Measurements from ENCODE around the gene BID. TPM values are rescaled to one million over a fixed set of nuclear protein-coding genes. Genes with fewer than 3 reads are reported as not detected.

The BID gene
- total RNA-seq, 1 experiment from 2014 or later = 58.2 TPM

DNA sequence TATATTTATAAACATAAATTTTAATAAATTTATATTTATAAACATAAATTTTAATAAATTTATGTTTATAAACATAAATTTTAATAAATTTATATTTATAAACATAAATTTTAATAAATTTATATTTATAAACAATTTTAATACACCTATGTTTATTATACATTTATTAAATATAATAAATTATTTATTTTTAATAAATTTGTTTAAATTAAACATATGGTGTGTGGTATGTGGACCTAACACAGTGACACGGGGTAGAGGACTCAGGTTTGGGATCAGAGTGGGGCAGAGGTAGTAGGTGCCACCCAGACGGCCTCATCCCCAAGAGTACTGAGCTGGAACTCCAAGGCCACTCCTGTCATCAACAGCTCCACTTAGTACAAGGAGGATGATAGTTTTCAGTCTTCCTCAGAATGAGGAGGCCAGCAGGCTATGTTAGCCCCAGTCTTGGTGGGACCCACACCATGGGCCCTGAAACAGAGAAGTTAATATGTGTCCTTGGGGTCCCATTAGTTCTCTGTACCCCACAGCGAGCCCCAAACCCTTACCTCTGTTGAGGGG, 46.7 kb upstream of the BID start:
- no peak for DNase-seq (ENCODE audit: low read depth, low spot score)
- Histone ChIP-seq H4K20me1 (ENCODE audit: insufficient read depth) (no peaks in the 10 kb centered on the region), H3K27ac (ENCODE audit: low read depth, low read length) (no peak overlapping the region), H3K27me3 (ENCODE audit: insufficient read depth, low read length) (no peaks in the 10 kb centered on the region), H3K9ac (ENCODE audit: low read length) (no peak overlapping the region), H3K4me3 (replicated peaks in 1 of 2; ENCODE audit: low read depth in 1 of 2, low read length in 2 of 2) (no peak overlapping the region), H3K9me3 (ENCODE audit: control insufficient read depth in 1 of 2, insufficient read depth in 1 of 2, low read depth in 1 of 2, low read length in 2 of 2) (no peaks in the 10 kb centered on the region), H3K36me3 (ENCODE audit: control insufficient read depth in 1 of 2, insufficient read depth in 2 of 2, low read length in 2 of 2) (peaks cover 7 to 8% of the 10 kb centered on the region in 2 experiments; a peak in 3 of 4 replicates), H3K4me2 (ENCODE audit: low read length) (no peak overlapping the region), H2AFZ (ENCODE audit: low read depth, low read length, poor library complexity, severe bottlenecking) (no peak overlapping the region), H3K79me2 (ENCODE audit: insufficient read depth, low read length) (no peaks in the 10 kb centered on the region), H3K4me1 (ENCODE audit: control insufficient read depth in 1 of 2, insufficient read depth in 2 of 2, low read length in 2 of 2) (no peaks in the 10 kb centered on the region), H3K9me2 (ENCODE audit: insufficient read depth) (no peaks in the 10 kb centered on the region)
- TF ChIP-seq SRF (IDR thresholded peaks at IDR 0.05; ENCODE audit: low read depth) = no peak
- no peak for TF ChIP-seq ZNF274 (IDR thresholded peaks at IDR 0.05; ENCODE audit: low read depth, low read length)
- no peak for TF ChIP-seq JUND (IDR thresholded peaks at IDR 0.05)
- no peak for TF ChIP-seq CEBPB (IDR thresholded peaks at IDR 0.05; ENCODE audit: low read depth)
- TF ChIP-seq TCF7L2 (IDR thresholded peaks at IDR 0.05; ENCODE audit: borderline replicate concordance, extremely low read depth, insufficient read depth, insufficient read length) = no peak
- TF ChIP-seq, protein P1, sequence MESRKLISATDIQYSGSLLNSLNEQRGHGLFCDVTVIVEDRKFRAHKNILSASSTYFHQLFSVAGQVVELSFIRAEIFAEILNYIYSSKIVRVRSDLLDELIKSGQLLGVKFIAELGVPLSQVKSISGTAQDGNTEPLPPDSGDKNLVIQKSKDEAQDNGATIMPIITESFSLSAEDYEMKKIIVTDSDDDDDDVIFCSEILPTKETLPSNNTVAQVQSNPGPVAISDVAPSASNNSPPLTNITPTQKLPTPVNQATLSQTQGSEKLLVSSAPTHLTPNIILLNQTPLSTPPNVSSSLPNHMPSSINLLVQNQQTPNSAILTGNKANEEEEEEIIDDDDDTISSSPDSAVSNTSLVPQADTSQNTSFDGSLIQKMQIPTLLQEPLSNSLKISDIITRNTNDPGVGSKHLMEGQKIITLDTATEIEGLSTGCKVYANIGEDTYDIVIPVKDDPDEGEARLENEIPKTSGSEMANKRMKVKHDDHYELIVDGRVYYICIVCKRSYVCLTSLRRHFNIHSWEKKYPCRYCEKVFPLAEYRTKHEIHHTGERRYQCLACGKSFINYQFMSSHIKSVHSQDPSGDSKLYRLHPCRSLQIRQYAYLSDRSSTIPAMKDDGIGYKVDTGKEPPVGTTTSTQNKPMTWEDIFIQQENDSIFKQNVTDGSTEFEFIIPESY (IDR thresholded peaks at IDR 0.05; ENCODE audit: extremely low read depth, insufficient replicate concordance, low read length) = no peak
- TF ChIP-seq, protein P2, sequence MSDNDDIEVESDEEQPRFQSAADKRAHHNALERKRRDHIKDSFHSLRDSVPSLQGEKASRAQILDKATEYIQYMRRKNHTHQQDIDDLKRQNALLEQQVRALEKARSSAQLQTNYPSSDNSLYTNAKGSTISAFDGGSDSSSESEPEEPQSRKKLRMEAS (IDR thresholded peaks at IDR 0.05) = no peak
- TF ChIP-seq POLR2AphosphoS5 (IDR thresholded peaks at IDR 0.05; ENCODE audit: low read depth, low read length) = no peak
- no peak for TF ChIP-seq FOSL1 (IDR thresholded peaks at IDR 0.05; ENCODE audit: low read depth)
- TF ChIP-seq, protein P3, sequence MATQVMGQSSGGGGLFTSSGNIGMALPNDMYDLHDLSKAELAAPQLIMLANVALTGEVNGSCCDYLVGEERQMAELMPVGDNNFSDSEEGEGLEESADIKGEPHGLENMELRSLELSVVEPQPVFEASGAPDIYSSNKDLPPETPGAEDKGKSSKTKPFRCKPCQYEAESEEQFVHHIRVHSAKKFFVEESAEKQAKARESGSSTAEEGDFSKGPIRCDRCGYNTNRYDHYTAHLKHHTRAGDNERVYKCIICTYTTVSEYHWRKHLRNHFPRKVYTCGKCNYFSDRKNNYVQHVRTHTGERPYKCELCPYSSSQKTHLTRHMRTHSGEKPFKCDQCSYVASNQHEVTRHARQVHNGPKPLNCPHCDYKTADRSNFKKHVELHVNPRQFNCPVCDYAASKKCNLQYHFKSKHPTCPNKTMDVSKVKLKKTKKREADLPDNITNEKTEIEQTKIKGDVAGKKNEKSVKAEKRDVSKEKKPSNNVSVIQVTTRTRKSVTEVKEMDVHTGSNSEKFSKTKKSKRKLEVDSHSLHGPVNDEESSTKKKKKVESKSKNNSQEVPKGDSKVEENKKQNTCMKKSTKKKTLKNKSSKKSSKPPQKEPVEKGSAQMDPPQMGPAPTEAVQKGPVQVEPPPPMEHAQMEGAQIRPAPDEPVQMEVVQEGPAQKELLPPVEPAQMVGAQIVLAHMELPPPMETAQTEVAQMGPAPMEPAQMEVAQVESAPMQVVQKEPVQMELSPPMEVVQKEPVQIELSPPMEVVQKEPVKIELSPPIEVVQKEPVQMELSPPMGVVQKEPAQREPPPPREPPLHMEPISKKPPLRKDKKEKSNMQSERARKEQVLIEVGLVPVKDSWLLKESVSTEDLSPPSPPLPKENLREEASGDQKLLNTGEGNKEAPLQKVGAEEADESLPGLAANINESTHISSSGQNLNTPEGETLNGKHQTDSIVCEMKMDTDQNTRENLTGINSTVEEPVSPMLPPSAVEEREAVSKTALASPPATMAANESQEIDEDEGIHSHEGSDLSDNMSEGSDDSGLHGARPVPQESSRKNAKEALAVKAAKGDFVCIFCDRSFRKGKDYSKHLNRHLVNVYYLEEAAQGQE (IDR thresholded peaks at IDR 0.05; ENCODE audit: low read depth) = no peak
- no peak for TF ChIP-seq EZH2 (IDR thresholded peaks at IDR 0.05)
- TF ChIP-seq EGR1 (IDR thresholded peaks at IDR 0.05; ENCODE audit: low read depth) = no peak
- no peak for TF ChIP-seq ELF1 (IDR thresholded peaks at IDR 0.05; ENCODE audit: borderline replicate concordance, low read depth)
- TF ChIP-seq EZH2phosphoT487 (IDR thresholded peaks at IDR 0.05; ENCODE audit: borderline replicate concordance) = no peak
- no peak for TF ChIP-seq YY1 (IDR thresholded peaks at IDR 0.05; ENCODE audit: extremely low read depth, insufficient replicate concordance, low read depth, low read length)
- TF ChIP-seq, protein P4, sequence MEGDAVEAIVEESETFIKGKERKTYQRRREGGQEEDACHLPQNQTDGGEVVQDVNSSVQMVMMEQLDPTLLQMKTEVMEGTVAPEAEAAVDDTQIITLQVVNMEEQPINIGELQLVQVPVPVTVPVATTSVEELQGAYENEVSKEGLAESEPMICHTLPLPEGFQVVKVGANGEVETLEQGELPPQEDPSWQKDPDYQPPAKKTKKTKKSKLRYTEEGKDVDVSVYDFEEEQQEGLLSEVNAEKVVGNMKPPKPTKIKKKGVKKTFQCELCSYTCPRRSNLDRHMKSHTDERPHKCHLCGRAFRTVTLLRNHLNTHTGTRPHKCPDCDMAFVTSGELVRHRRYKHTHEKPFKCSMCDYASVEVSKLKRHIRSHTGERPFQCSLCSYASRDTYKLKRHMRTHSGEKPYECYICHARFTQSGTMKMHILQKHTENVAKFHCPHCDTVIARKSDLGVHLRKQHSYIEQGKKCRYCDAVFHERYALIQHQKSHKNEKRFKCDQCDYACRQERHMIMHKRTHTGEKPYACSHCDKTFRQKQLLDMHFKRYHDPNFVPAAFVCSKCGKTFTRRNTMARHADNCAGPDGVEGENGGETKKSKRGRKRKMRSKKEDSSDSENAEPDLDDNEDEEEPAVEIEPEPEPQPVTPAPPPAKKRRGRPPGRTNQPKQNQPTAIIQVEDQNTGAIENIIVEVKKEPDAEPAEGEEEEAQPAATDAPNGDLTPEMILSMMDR (IDR thresholded peaks at IDR 0.05 in 2 of 3, conservative IDR thresholded peaks at IDR 0.05 in 1 of 3; ENCODE audit: borderline replicate concordance in 1 of 3, insufficient read depth in 1 of 3, low read depth in 2 of 3, low read length in 2 of 3) = no peak
- TF ChIP-seq CBX3 (IDR thresholded peaks at IDR 0.05; ENCODE audit: low read depth) = no peak
- TF ChIP-seq, protein P5, sequence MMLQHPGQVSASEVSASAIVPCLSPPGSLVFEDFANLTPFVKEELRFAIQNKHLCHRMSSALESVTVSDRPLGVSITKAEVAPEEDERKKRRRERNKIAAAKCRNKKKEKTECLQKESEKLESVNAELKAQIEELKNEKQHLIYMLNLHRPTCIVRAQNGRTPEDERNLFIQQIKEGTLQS (IDR thresholded peaks at IDR 0.05) = no peak
- TF ChIP-seq ZFX (IDR thresholded peaks at IDR 0.05) = no peak
- TF ChIP-seq RAD21 (IDR thresholded peaks at IDR 0.05; ENCODE audit: low read depth) = no peak
- intact Hi-C loops (cut with micrococcal nuclease) = no loop called here
- ChIA-PET POLR2A (no interaction called here), CTCF (interaction anchor here (1.7 kb wide), 1 partner anchor 255 kb away, joined by 5 read pairs; no protein-coding TSS in a partner anchor), RAD21 (ENCODE audit: low non-redundant PET in 1 of 2, low total read pairs in 2 of 2, uncharacterized antibody in 2 of 2, unreplicated experiment in 2 of 2) (no interaction called here)
- no TSS peak for BruUV-seq (replicated peaks)
- no peak for ATAC-seq
